ENCODE data around the gene GPR17. TPM values are rescaled to one million over a fixed set of nuclear protein-coding genes. Genes with fewer than 3 reads are reported as not detected.

The GPR17 gene
- total RNA-seq, 2 experiments from 2014 or later: 0.22 TPM; not detected in 1

DNA sequence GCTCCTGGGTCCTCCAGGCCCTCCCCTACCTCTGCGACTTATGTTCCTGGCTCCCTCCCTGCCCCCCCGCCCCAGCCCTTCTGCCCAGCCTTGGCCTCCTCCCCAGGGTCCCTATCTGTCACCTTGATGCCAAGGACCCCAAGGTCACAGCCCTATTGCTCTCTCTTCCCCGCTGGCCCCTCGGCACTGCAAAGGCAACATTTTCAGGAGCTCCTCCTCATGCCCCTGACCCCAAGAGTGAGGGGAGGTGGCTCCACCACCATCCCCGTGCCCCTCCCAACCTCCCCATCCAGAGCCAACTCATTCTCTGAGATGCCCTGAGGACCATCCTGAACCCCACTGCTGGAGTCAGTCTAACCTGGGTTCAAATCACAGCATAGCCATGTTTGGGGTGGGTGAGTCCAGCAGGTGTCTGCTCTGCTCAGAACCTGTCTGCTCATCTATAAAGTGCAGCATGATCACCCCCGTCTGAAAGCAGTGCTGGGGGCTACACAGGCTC lies 17.7 kb downstream of the GPR17 start:
- intact Hi-C loops (cut with micrococcal nuclease; ENCODE audit: unreplicated experiment): no loop called here
- BruUV-seq (replicated peaks): no TSS peak
- Histone ChIP-seq H3K9me3 (ENCODE audit: low read length) (no peaks in the 10 kb centered on the region; the same call in 1 of the 2 replicates), H3K27ac (ENCODE audit: low read depth, low read length, poor library complexity, severe bottlenecking) (no peak overlapping the region), H3K4me1 (ENCODE audit: insufficient read depth, low read length, poor library complexity, severe bottlenecking) (no peaks in the 10 kb centered on the region), H3K9me2 (ENCODE audit: insufficient read depth, low read length) (no peaks in the 10 kb centered on the region), H3K36me3 (ENCODE audit: insufficient read depth, low read length) (no peaks in the 10 kb centered on the region), H4K20me1 (ENCODE audit: insufficient read depth, low read length) (no peaks in the 10 kb centered on the region), H3K4me2 (ENCODE audit: low read length) (no peak overlapping the region), H2AFZ (ENCODE audit: low read length) (no peak overlapping the region), H3K79me2 (ENCODE audit: insufficient read depth, low read depth, low read length) (no peaks in the 10 kb centered on the region), H3K4me3 (ENCODE audit: low read depth, low read length, poor library complexity, severe bottlenecking) (no peak overlapping the region)
- ChIA-PET CTCF (ENCODE audit: unreplicated experiment) (no interaction called here), POLR2A (interaction anchor here (0.5 kb wide), 1 partner anchor 16 kb away, joined by 3 read pairs; no protein-coding TSS in a partner anchor)
- TF ChIP-seq, protein P1, sequence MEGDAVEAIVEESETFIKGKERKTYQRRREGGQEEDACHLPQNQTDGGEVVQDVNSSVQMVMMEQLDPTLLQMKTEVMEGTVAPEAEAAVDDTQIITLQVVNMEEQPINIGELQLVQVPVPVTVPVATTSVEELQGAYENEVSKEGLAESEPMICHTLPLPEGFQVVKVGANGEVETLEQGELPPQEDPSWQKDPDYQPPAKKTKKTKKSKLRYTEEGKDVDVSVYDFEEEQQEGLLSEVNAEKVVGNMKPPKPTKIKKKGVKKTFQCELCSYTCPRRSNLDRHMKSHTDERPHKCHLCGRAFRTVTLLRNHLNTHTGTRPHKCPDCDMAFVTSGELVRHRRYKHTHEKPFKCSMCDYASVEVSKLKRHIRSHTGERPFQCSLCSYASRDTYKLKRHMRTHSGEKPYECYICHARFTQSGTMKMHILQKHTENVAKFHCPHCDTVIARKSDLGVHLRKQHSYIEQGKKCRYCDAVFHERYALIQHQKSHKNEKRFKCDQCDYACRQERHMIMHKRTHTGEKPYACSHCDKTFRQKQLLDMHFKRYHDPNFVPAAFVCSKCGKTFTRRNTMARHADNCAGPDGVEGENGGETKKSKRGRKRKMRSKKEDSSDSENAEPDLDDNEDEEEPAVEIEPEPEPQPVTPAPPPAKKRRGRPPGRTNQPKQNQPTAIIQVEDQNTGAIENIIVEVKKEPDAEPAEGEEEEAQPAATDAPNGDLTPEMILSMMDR (conservative IDR thresholded peaks at IDR 0.05; ENCODE audit: low read length): no peak
- no peak for DNase-seq (ENCODE audit: low spot score)

DNA sequence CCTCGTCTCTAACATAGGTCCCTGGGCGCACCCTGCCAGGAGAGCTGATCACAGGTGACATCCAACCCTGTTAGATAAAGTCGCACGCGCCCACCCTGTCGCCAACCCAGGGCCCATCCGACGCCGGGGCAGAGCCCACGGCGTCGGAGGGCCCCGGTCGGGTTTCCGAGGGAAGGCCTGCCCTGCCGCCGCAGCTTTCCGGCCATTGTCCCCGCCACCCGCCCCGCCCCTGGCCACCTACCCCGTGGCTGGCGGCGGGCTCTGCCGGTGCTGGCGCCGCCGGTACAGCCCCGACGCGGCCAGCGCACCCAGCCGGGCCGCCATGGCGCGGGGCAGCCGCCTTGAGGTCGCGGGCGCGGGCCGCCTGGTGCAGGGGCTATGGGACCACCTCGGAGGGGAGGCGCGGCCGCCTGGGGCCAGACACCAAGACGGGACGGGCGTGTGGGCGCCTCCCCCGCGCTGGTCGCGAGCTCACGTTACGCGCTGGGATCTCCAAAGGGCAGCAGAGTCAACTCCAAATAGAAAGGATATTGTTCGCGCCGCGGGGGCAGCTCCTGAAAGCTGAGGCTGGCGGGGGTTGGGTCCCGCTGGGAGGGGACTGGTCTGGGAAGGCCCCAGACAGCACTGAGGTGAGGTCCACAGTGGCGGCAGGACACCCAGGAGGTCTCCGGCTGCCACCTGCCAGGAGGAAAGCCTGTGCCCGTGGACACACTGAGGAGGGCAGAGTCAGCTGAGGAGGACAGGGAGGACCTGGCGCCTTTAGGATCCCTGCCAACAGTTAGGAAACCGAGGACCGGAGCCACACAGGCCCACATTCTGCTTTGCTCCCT lies 18.3 kb downstream of the GPR17 start:
- no peak overlapping the region for H3K27ac ChIP-seq (ENCODE audit: low read depth, low read length, poor library complexity, severe bottlenecking)
- H3K79me2 ChIP-seq (ENCODE audit: insufficient read depth, low read depth, low read length): no peaks in the 10 kb centered on the region
- no peak overlapping the region for H2AFZ ChIP-seq (ENCODE audit: low read length)
- H3K4me1 ChIP-seq (ENCODE audit: insufficient read depth, low read length, poor library complexity, severe bottlenecking): no peaks in the 10 kb centered on the region
- H3K36me3 ChIP-seq (ENCODE audit: insufficient read depth, low read length): no peaks in the 10 kb centered on the region
- intact Hi-C loops (cut with micrococcal nuclease; ENCODE audit: unreplicated experiment): no loop called here
- ChIA-PET CTCF (ENCODE audit: unreplicated experiment) (no interaction called here), POLR2A (interaction anchor here (0.5 kb wide), 1 partner anchor 16 kb away, joined by 3 read pairs; no protein-coding TSS in a partner anchor)
- H3K9me3 ChIP-seq (ENCODE audit: low read length): no peaks in the 10 kb centered on the region; the same call in 1 of the 2 replicates
- no peak overlapping the region for H3K4me2 ChIP-seq (ENCODE audit: low read length)
- no peak for DNase-seq (ENCODE audit: low spot score)
- TF ChIP-seq, protein P1 (conservative IDR thresholded peaks at IDR 0.05; ENCODE audit: low read length): no peak
- no peaks in the 10 kb centered on the region for H4K20me1 ChIP-seq (ENCODE audit: insufficient read depth, low read length)
- no TSS peak for BruUV-seq (replicated peaks)
- no peaks in the 10 kb centered on the region for H3K9me2 ChIP-seq (ENCODE audit: insufficient read depth, low read length)
- H3K4me3 ChIP-seq (ENCODE audit: low read depth, low read length, poor library complexity, severe bottlenecking): no peak overlapping the region

DNA sequence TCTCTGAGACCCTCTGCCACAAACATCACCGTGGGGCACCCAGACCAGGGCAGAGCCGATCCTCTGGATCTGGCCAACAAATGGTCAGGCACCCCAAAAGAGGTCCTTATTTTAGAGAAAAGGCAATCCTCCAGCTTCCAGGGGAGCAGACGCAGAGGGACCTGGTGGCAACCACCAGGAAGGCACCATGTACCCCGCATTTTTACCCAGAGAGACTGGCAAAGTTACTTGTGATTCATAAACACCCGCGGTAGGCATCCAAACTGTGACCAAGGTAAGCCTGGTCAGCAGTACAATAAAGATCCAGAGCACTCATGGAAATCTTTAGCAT lies 18.9 kb downstream of the GPR17 start:
- H2AFZ ChIP-seq (ENCODE audit: low read length): no peak overlapping the region
- no peak overlapping the region for H3K4me2 ChIP-seq (ENCODE audit: low read length)
- CTCF ChIA-PET (ENCODE audit: unreplicated experiment): no interaction called here
- H3K36me3 ChIP-seq (ENCODE audit: insufficient read depth, low read length): no peaks in the 10 kb centered on the region
- intact Hi-C loops (cut with micrococcal nuclease; ENCODE audit: unreplicated experiment): no loop called here
- H3K4me3 ChIP-seq (ENCODE audit: low read depth, low read length, poor library complexity, severe bottlenecking): no peak overlapping the region
- H4K20me1 ChIP-seq (ENCODE audit: insufficient read depth, low read length): no peaks in the 10 kb centered on the region
- no peak overlapping the region for H3K27ac ChIP-seq (ENCODE audit: low read depth, low read length, poor library complexity, severe bottlenecking)
- no peaks in the 10 kb centered on the region; the same call in 1 of the 2 replicates for H3K9me3 ChIP-seq (ENCODE audit: low read length)
- no peak for DNase-seq (ENCODE audit: low spot score)
- no TSS peak for BruUV-seq (replicated peaks)
- POLR2A ChIA-PET: no interaction called here
- no peak for TF ChIP-seq EZH2phosphoT487 (IDR thresholded peaks at IDR 0.05; ENCODE audit: borderline replicate concordance, low read depth, low read length)
- TF ChIP-seq, protein P1 (conservative IDR thresholded peaks at IDR 0.05; ENCODE audit: low read length): no peak
- H3K4me1 ChIP-seq (ENCODE audit: insufficient read depth, low read length, poor library complexity, severe bottlenecking): no peaks in the 10 kb centered on the region
- H3K9me2 ChIP-seq (ENCODE audit: insufficient read depth, low read length): no peaks in the 10 kb centered on the region
- H3K79me2 ChIP-seq (ENCODE audit: insufficient read depth, low read depth, low read length): no peaks in the 10 kb centered on the region

All from OCI-LY7 (cell line).